GM18517 (cell line): ENCODE results near the gene PTCD1.
"Not testable (repeated sequence)": the region's sequence is repeated elsewhere in the genome, so short reads cannot be mapped to it uniquely, and the experiment has no call there.

Experiments used
- ATAC-seq: cut with Tn5 transposase; IDR thresholded peaks from one replicate; pipeline ENCODE4 v1.9.1; 2021; ENCODE audit warnings: mild to moderate bottlenecking, moderate library complexity; ENCODE audit not compliant: unreplicated experiment

PTCD1 gene

DNA sequence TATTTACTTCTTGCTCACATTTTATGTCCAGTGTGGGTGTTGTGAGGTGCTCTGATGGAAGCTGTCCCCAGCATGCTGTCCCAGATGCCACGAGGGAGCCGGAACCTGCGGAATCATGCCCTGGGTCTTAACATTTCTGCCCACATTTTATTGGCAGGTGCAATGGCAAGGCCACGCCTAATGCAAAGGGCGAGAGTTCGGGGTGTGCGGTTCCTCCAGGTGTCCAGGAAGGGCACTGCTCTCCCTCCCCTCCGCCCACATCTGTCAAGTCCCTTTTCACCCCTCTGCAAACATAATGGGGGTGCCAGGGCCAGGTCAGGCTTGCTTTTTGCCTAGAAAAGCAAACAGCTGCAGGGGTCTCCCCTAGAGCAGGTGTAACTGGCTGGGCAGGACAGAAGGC, 46.6 kb downstream of the PTCD1 start:
- ATAC-seq = no peak

DNA sequence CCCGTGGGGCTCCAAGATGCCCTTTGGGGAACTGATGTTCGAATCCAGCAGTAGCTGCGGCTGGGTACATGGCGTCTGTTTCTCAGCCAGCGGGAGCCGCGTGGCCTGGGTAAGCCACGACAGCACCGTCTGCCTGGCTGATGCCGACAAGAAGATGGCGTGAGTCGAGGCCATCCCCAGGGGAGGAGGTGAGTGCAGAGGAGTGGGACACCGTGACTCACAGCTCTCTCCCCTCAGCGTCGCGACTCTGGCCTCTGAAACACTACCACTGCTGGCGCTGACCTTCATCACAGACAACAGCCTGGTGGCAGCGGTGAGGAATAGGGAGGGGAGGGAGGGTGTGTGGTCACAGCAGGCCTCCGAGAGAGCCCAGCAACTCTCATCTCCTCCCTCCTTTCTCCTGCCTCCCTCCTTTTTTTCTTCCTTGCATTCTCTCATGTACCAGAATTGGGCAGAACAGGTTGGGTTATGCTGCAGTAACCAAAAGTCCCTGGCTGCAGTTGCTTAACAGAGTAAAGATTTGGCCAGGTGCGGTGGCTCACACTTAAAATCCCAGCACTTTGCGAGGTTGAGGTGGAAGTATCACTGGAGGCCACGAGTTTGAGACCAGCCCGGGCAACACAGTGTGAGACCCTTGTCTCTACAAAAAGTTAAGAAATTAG, 47.5 kb downstream of the PTCD1 start:
- ATAC-seq = no peak

GRCh38 chr7:99389772-99390171, 48.8 kb downstream of the PTCD1 start:
- no peak for ATAC-seq

GRCh38 chr7:99387912-99388311, 50.7 kb downstream of the PTCD1 start:
- ATAC-seq = no peak

GRCh38 chr7:99387239-99387635, 51.4 kb downstream of the PTCD1 start:
- ATAC-seq = not testable (repeated sequence)

DNA sequence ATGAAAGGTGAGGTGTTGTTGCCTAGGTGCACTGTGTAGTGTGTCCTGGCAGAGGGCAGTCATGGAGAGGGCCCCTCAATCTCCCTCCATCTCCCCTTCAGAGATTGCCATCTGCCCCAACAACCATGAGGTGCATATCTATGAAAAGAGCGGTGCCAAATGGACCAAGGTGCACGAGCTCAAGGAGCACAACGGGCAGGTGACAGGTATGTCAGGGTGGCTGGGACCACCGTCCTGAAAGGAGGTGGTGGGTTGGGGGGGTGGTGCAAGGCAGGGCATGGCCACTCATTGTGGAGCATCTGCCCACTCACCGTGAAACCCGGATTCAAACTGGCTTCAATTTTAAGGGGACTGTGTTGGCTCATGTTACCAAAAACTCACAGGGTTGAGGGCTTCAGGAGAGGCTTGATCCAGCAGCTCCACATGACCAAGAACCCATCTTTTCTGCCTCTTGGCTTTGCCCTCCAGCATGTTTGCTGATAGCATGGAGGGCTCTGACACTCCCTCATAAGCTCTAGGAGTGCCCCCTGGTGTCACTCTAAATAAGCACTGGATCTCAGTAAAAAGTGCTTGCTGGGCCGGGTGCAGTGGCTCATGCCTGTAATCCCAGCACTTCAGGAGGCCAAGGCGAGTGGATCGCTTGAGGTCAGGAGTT, 51.9 kb downstream of the PTCD1 start:
- no peak for ATAC-seq

DNA sequence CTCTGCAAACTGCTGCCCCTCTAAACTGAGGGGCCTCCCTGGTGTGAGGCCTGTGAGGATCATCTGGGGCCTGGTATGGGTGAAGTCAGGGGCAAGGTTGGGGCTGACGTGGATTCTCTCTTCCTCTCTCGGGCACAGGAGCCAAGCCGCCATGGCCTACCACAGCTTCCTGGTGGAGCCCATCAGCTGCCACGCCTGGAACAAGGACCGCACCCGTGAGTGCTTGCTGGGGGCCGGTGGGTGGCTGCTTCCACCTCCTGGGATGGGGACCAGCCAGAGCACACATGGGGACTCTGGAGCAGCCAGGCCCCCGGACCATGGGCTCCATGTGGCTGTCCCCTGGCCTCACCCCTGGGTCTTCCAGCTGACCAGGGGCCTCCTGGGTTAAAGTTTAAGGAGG, 53.0 kb downstream of the PTCD1 start:
- ATAC-seq = no peak

GRCh38 chr7:99384523-99384922, 54.1 kb downstream of the PTCD1 start:
- no peak for ATAC-seq

DNA sequence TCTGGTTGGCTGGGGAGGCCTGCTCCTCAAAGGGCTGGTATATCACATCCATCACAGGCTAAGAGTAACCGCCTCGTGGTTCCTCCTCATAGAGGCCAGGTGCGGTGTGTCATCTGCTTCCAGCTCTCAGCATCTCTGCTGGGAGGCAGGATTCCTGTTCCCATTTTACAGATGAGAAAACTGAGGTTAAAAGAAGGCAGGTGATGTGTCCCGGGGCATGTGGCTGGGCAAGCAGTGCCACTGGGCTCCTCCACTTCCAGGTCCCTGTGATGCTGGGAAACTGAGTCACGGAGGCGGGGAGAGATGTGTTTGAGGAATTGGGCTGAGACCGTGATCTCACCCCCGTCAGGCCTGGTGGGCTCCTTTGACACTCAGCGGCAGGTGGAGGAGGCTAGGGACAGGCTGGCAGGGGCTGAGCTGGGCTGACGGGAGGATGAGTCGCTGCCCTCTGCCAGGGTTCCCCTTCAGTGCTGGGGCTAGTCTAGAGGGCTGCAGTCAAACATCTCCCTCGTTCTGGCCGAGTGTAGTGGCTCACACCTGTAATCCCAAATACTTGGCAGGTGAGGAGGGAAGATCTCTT, 54.7 kb downstream of the PTCD1 start:
- no peak for ATAC-seq

GRCh38 chr7:99383203-99383602, 55.4 kb downstream of the PTCD1 start:
- ATAC-seq = no peak

DNA sequence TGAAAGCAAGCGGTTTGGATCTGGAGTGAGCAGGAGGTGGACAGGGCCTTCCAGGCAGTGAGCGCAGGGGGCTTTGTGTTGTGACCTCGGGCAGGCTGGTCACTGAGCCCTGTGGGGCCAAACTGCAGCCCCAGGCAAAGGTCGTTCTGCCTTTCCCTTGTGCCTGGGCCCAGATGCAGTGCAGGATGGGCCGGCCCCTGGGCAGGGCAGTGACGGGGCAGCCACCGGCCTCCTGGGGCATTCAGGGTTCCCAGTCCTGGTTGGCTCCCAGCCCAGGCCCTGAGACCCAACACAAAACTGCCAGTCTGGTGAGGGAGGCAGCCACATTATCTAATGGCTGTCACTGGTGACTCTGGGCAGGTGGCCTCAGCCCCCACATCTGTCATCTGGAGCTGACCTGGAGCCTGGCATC, 56.9 kb downstream of the PTCD1 start:
- no peak for ATAC-seq

GRCh38 chr7:99380823-99381663, 57.6 kb downstream of the PTCD1 start:
- peak; percentile 78 for ATAC-seq

DNA sequence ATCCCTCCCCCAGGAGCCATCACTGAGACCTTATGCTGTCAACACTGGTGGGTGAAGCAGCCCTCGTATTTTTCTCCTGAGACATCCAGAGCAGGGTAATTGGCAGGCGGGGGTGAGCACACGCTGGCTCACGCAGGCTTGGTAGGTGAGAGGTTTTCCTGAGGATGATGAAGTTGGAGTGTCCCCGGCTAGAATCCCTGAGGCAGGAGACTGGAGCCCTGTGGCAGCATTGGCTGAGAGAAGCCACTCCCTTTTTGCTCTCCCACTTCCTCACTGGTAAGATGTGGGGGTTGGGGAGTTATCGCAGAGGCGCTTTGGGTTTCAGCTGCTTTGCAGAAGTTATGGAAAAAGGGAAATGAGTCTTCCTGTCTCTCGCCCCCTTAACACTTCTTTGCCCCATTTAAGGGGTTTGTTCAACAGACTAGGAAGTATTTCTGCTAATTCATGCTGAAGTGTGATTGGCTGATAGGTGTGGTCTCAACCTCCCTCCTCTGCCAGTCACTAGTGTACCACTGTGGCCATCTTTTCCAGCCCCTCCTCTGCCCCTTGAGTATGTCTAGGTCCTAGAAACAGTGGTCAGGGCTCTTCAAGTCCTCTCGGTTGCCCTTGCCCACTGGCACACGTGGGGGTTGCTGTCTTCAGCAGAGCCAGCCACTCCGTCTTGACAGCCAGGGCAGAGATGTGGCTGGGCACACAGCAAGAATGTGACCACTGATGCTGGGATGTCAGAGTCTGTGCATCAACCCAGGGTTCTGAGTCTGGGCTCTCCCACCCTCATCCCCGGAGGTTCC, 58.4 kb downstream of the PTCD1 start:
- ATAC-seq = peak; percentile 48

DNA sequence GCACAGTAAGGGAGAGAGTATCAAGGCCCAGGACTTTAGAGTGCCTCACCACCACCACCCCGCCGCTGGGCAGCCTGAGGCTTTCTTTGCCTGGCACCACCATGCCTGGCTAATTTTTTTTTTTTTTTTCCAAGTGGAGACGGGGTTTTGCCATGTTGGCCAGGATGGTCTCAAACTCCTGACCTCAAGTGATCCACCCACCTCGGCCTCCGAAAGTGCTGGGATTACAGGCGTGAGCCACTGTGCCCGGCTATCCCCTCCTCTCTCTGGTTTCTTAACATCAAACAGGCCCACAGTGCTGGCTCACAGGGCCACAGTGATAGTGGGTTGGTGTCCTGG, 58.9 kb downstream of the PTCD1 start:
- not testable (repeated sequence) for ATAC-seq

DNA sequence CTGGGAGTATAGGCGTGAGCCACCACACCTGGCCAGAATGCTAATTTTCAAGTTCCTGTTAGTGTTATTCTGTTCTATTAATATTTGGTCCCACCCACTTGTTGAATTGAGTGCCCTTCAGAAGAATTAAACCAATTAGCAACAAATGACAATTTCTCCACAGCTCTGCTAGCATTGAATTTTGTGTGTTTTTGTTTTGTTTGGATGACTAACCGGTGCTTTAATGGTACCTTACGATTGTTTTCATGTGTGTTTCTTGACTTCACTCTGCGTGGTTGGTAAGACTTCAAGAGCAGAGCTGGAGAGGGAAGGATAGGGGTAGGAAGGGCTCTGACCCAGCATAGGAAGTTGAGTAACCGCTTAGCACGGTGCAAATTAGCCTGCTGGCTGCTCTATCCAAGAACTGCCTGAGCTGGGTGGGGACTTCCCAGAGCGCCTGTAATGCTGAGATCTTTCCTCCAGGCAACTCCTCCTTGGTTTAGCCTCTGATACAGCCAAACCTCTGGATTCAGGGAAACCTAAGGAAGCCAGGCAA, 59.5 kb downstream of the PTCD1 start:
- no peak for ATAC-seq

- peak; percentile 32 for ATAC-seq
These were observed 63.4 kb downstream of the PTCD1 start for GRCh38 chr7:99375070-99375807.

- ATAC-seq = peak; percentile 49
These were observed 64.2 kb downstream of the PTCD1 start, which contains the start of gene ARPC1B for GRCh38 chr7:99374111-99375064. Gene ARPC1B, plus strand, starts transcription at chr7:99374730. Its CDS starts 10,985 bp downstream, at chr7:99385715.
